Neuronal stem cell (in vitro differentiated cells): ENCODE results near the gene KRT6A.

Source experiments
- DNase-seq: peaks from one replicate; pipeline ENCODE4 v3.0.0-alpha.2; 2013; ENCODE audit warnings: low spot score
- H2AFZ ChIP-seq: one replicate; pipeline ENCODE4 v1.6.1; 2013; ENCODE audit warnings: mild to moderate bottlenecking, low read length, inconsistent platforms
- H2AK5ac ChIP-seq: 2 replicates; pipeline ENCODE4 v1.6.1; 2013; ENCODE audit warnings: low read depth, mild to moderate bottlenecking, inconsistent platforms, low read length, moderate library complexity, mixed read lengths
- H2BK120ac ChIP-seq: 2 replicates; pipeline ENCODE4 v1.6.1; 2013; ENCODE audit warnings: low read depth, mild to moderate bottlenecking, inconsistent platforms, low read length, moderate library complexity, mixed read lengths
- H2BK12ac ChIP-seq: one replicate; pipeline ENCODE4 v1.6.1; 2013; ENCODE audit warnings: low read length, inconsistent platforms
- H2BK15ac ChIP-seq: 2 replicates; pipeline ENCODE4 v1.6.1; 2013; ENCODE audit warnings: mild to moderate bottlenecking, low read length, inconsistent platforms, mixed read lengths
- H2BK5ac ChIP-seq: one replicate; pipeline ENCODE4 v1.6.1; 2013; ENCODE audit warnings: inconsistent platforms, mild to moderate bottlenecking, low read length, moderate library complexity
- H3K14ac ChIP-seq: one replicate; pipeline ENCODE4 v1.6.1; 2013; ENCODE audit warnings: low read length, inconsistent platforms
- H3K18ac ChIP-seq: 2 replicates; pipeline ENCODE4 v1.6.1; 2013; ENCODE audit warnings: low read length, inconsistent platforms
- H3K23ac ChIP-seq: 2 replicates; pipeline ENCODE4 v1.6.1; 2013; ENCODE audit warnings: low read depth, mild to moderate bottlenecking, mixed read lengths, low read length, inconsistent platforms; ENCODE audit not compliant: poor library complexity
- H3K27ac ChIP-seq: replicated peaks from 3 replicates; pipeline ENCODE4 v1.5.1; 2013; ENCODE audit warnings: low read length, inconsistent platforms
- H3K27me3 ChIP-seq, 3 experiments: 2 replicates each; pipeline ENCODE4 v1.6.1; 2013; ENCODE audit warnings: low read length in 3 of 3, mild to moderate bottlenecking in 2 of 3, inconsistent platforms in 1 of 3, low read depth in 1 of 3, mixed read lengths in 1 of 3, moderate library complexity in 1 of 3; ENCODE audit not compliant: control insufficient read depth in 3 of 3, insufficient read depth in 3 of 3
- H3K36me3 ChIP-seq, 2 donors: replicated peaks in 1 of 2; 2 replicates each; pipeline ENCODE4 v1.6.1; 2013; ENCODE audit warnings: low read length in 2 of 2; ENCODE audit not compliant: control insufficient read depth in 2 of 2, insufficient read depth in 2 of 2
- H3K4ac ChIP-seq: 2 replicates; pipeline ENCODE4 v1.6.1; 2013; ENCODE audit warnings: inconsistent platforms, mild to moderate bottlenecking, low read length, moderate library complexity
- H3K4me1 ChIP-seq, 2 donors: 1 replicate in 1 of 2; 2 replicates in 1 of 2; pipeline ENCODE4 v1.6.1; 2013; ENCODE audit warnings: low read length in 2 of 2, low read depth in 1 of 2; ENCODE audit not compliant: control insufficient read depth in 2 of 2, insufficient read depth in 1 of 2
- H3K4me2 ChIP-seq: one replicate; pipeline ENCODE4 v1.6.1; 2013; ENCODE audit warnings: mild to moderate bottlenecking, low read length, inconsistent platforms; ENCODE audit not compliant: insufficient read depth, poor library complexity, severe bottlenecking
- H3K4me3 ChIP-seq, 2 donors: 2 replicates each; pipeline ENCODE4 v1.5.1; 2013; ENCODE audit warnings: low read length in 2 of 2, mild to moderate bottlenecking in 2 of 2, inconsistent platforms in 1 of 2, moderate library complexity in 1 of 2
- H3K79me1 ChIP-seq: one replicate; pipeline ENCODE4 v1.6.1; 2013; ENCODE audit warnings: low read depth, mild to moderate bottlenecking, inconsistent platforms, low read length, moderate library complexity
- H3K9ac ChIP-seq: one replicate; pipeline ENCODE4 v1.6.1; 2013; ENCODE audit warnings: mild to moderate bottlenecking, low read depth, low read length, inconsistent platforms; ENCODE audit not compliant: poor library complexity
- H3K9me3 ChIP-seq, 2 donors: replicated peaks in 1 of 2; 2 replicates each; pipeline versions ENCODE3 to v1.6.1; 2013; ENCODE audit warnings: low read length in 2 of 2, mild to moderate bottlenecking in 2 of 2, inconsistent platforms in 1 of 2, low read depth in 1 of 2, mixed read lengths in 1 of 2, moderate library complexity in 1 of 2; ENCODE audit not compliant: control insufficient read depth in 2 of 2, insufficient read depth in 1 of 2
- H4K8ac ChIP-seq: one replicate; pipeline ENCODE4 v1.6.1; 2013; ENCODE audit warnings: low read depth, mild to moderate bottlenecking, inconsistent platforms, low read length, moderate library complexity
- H4K91ac ChIP-seq: one replicate; pipeline ENCODE4 v1.6.1; 2013; ENCODE audit warnings: low read length, low read depth, mild to moderate bottlenecking, inconsistent platforms; ENCODE audit not compliant: poor library complexity
- WGBS, 2 donors: extraction: QIAGEN DNeasy Blood & Tissue Kit; methylation state at CpG; one replicate each; pipeline ENCODE4 v1.1.7; 2013; ENCODE audit warnings: missing lambda C conversion rate in 2 of 2, mixed read lengths in 1 of 2; ENCODE audit not compliant: insufficient read length in 2 of 2, insufficient replicate concordance in 1 of 2; ENCODE audit errors: extremely low coverage in 2 of 2; 5-methylcytosine and 5-hydroxymethylcytosine counted together

KRT6A gene

GRCh38 chr12:52477651-52478050 lies 15.4 kb downstream of the KRT6A start:
- no peak overlapping the region for H3K27ac ChIP-seq
- H3K4ac ChIP-seq: no peak overlapping the region
- no peak overlapping the region for H3K4me2 ChIP-seq
- H3K79me1 ChIP-seq: no peaks in the 10 kb centered on the region
- H3K18ac ChIP-seq: no peak overlapping the region
- H3K4me1 ChIP-seq: no peaks in the 10 kb centered on the region
- H3K36me3 ChIP-seq: no peaks in the 10 kb centered on the region
- no peak overlapping the region for H4K8ac ChIP-seq
- H3K4me3 ChIP-seq: no peak overlapping the region
- no peak for DNase-seq
- no peak overlapping the region for H4K91ac ChIP-seq
- no peak overlapping the region for H3K14ac ChIP-seq
- H2BK15ac ChIP-seq: no peak overlapping the region
- no peak overlapping the region for H2BK120ac ChIP-seq
- H2AFZ ChIP-seq: no peak overlapping the region
- no peak overlapping the region for H2BK5ac ChIP-seq
- no peak overlapping the region for H3K9ac ChIP-seq
- no peak overlapping the region for H2BK12ac ChIP-seq
- no peaks in the 10 kb centered on the region for H3K27me3 ChIP-seq
- H3K9me3 ChIP-seq: no peaks in the 10 kb centered on the region
- WGBS, 2 donors: no CpG with 5 or more reads among the region's 2 CpGs
- no peak overlapping the region for H2AK5ac ChIP-seq
- H3K23ac ChIP-seq: no peak overlapping the region

GRCh38 chr12:52474212-52474611 lies 18.8 kb downstream of the KRT6A start:
- no peak overlapping the region for H3K4ac ChIP-seq
- H3K14ac ChIP-seq: no peak overlapping the region
- no peak overlapping the region for H2BK5ac ChIP-seq
- no peak overlapping the region for H2BK15ac ChIP-seq
- H3K4me1 ChIP-seq: no peaks in the 10 kb centered on the region
- DNase-seq: no peak
- H3K4me3 ChIP-seq: no peak overlapping the region
- H3K9ac ChIP-seq: no peak overlapping the region
- no peak overlapping the region for H4K91ac ChIP-seq
- no peak overlapping the region for H3K23ac ChIP-seq
- H2BK120ac ChIP-seq: no peak overlapping the region
- no peaks in the 10 kb centered on the region for H3K36me3 ChIP-seq
- WGBS, 2 donors: no CpG with 5 or more reads among the region's 2 CpGs
- no peak overlapping the region for H2BK12ac ChIP-seq
- H3K18ac ChIP-seq: no peak overlapping the region
- no peak overlapping the region for H4K8ac ChIP-seq
- H2AFZ ChIP-seq: no peak overlapping the region
- no peak overlapping the region for H2AK5ac ChIP-seq
- H3K27ac ChIP-seq: no peak overlapping the region
- no peaks in the 10 kb centered on the region for H3K27me3 ChIP-seq
- H3K4me2 ChIP-seq: no peak overlapping the region
- no peaks in the 10 kb centered on the region for H3K79me1 ChIP-seq
- no peaks in the 10 kb centered on the region for H3K9me3 ChIP-seq

GRCh38 chr12:52473768-52474167 lies 19.3 kb downstream of the KRT6A start, which contains the start of gene KRT6C:
Gene KRT6C, minus strand, starts transcription at chr12:52473805. Its CDS starts 68 bp downstream, at chr12:52473737.
- H3K4me1 ChIP-seq: no peaks in the 10 kb centered on the region

GRCh38 chr12:52469853-52470252 lies 23.2 kb downstream of the KRT6A start:
- Histone ChIP-seq H3K36me3 (no peaks in the 10 kb centered on the region), H3K4me1 (no peaks in the 10 kb centered on the region), H3K4ac (no peak overlapping the region), H2BK120ac (no peak overlapping the region), H3K27ac (no peak overlapping the region), H2AK5ac (no peak overlapping the region), H2AFZ (no peak overlapping the region), H3K23ac (no peak overlapping the region), H3K27me3 (no peaks in the 10 kb centered on the region), H3K9me3 (no peaks in the 10 kb centered on the region), H2BK5ac (no peak overlapping the region), H3K14ac (no peak overlapping the region), H2BK15ac (no peak overlapping the region), H3K4me3 (no peak overlapping the region), H3K9ac (no peak overlapping the region), H4K91ac (no peak overlapping the region), H3K18ac (no peak overlapping the region), H3K4me2 (peak overlapping the region; percentile 11), H4K8ac (no peak overlapping the region), H3K79me1 (no peaks in the 10 kb centered on the region), H2BK12ac (no peak overlapping the region)
- WGBS, 2 donors: no CpG with 5 or more reads among the region's 4 CpGs
- no peak for DNase-seq

More at GRCh38 chr12:52473768-52474167, 19.3 kb downstream of the KRT6A start, which contains the start of gene KRT6C:
- Histone ChIP-seq H3K9ac (no peak within 1 kb of the TSS), H3K14ac (no peak within 1 kb of the TSS), H2AFZ (no peak within 1 kb of the TSS), H4K8ac (no peak within 1 kb of the TSS), H2BK120ac (no peak within 1 kb of the TSS), H3K27ac (no peak within 1 kb of the TSS), H2AK5ac (no peak within 1 kb of the TSS), H3K9me3 (no peaks in the 10 kb centered on the region), H3K36me3 (no peaks in the 10 kb centered on the region), H4K91ac (no peak within 1 kb of the TSS), H3K18ac (no peak within 1 kb of the TSS), H2BK15ac (no peak within 1 kb of the TSS), H3K4ac (no peak within 1 kb of the TSS), H3K4me3 (no peak within 1 kb of the TSS), H3K23ac (no peak within 1 kb of the TSS), H2BK12ac (no peak within 1 kb of the TSS), H3K4me2 (no peak within 1 kb of the TSS), H3K27me3 (no peaks in the 10 kb centered on the region), H2BK5ac (no peak within 1 kb of the TSS), H3K79me1 (no peaks in the 10 kb centered on the region)
- WGBS, 2 donors: no CpG with 5 or more reads among the region's 4 CpGs
- DNase-seq: no peak
